ENCODE measurements around the gene NCSTN. TPM values are rescaled to one million over a fixed set of nuclear protein-coding genes. Genes with fewer than 3 reads are reported as not detected.

Gene NCSTN
- total RNA-seq = 100 to 1,000 TPM in 1 of 3 donors, 10 to 100 TPM in 2; 70.4 to 104 (median 95.8) TPM
- long read RNA-seq, donor 1, transcript NCSTN-201 (17 exons, 2,936 nt) = major isoform, 19 of 30 reads
- long read RNA-seq, donor 1, partial matches to known transcripts = 4 of 30 reads
- long read RNA-seq, donor 1, other reads (novel, unspliced or antisense) = 7 of 30 reads
- long read RNA-seq, donor 2, transcript NCSTN-201 (17 exons, 2,936 nt) = major isoform, 14 of 17 reads
- long read RNA-seq, donor 2, partial matches to known transcripts = 1 of 17 reads
- long read RNA-seq, donor 2, other reads (novel, unspliced or antisense) = 1 of 17 reads

DNA sequence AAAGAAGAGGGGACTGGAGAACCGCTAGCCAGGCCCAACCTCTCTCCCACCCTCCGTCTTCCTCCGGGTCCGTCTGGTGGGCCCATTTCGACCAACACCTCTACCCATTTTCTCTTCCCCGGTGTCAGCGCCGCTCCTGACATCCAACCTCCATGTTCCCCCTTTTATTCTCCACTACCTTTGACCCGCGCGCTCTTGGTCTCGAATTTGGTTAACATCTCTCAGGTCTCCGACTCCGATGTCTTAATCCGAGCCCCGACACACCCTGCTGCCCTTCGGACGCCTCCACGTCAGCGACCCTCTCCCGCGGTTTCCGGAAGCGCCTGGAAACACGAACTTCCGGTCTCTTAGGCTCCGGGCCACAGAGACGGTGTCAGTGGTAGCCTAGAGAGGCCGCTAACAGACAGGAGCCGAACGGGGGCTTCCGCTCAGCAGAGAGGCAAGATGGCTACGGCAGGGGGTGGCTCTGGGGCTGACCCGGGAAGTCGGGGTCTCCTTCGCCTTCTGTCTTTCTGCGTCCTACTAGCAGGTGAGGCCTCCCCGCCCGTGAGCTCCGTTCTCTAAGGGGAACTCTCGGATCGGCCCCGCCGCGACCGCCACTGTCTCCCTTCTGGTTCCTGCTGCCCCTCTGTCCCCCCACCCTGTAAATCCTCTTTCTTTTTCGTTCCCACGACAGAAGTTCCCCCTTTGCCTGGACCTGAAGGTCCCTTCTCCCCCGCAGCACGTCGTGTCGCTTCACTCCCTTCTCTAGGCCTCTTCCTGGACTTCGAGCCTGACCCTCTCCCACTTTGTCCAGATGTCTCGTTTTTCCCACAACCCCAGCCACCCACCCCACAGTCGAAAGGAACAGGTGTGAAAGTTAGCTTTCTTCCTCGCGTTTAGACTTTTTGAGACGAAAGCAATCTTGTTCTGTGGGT lies at the start of gene NCSTN, which contains the start of gene COPA:
Gene NCSTN, plus strand, starts transcription at position 431 of the 917 bp plus-strand sequence. Its CDS starts 14 bp downstream, at position 445.
Gene COPA, minus strand, starts transcription at position 298 of the 917 bp plus-strand sequence. Its CDS starts 80 bp downstream, at position 218.
- intact Hi-C loops (cut with DNase I, micrococcal nuclease) = no loop called here
- peaks cover 7% of the 10 kb centered on the region for H3K4me1 ChIP-seq (ENCODE audit: low read depth)
- ATAC-seq (peak; percentile 99), DNase-seq (peak; percentile 93 to 97 (median 95))
- TF ChIP-seq, protein P1, sequence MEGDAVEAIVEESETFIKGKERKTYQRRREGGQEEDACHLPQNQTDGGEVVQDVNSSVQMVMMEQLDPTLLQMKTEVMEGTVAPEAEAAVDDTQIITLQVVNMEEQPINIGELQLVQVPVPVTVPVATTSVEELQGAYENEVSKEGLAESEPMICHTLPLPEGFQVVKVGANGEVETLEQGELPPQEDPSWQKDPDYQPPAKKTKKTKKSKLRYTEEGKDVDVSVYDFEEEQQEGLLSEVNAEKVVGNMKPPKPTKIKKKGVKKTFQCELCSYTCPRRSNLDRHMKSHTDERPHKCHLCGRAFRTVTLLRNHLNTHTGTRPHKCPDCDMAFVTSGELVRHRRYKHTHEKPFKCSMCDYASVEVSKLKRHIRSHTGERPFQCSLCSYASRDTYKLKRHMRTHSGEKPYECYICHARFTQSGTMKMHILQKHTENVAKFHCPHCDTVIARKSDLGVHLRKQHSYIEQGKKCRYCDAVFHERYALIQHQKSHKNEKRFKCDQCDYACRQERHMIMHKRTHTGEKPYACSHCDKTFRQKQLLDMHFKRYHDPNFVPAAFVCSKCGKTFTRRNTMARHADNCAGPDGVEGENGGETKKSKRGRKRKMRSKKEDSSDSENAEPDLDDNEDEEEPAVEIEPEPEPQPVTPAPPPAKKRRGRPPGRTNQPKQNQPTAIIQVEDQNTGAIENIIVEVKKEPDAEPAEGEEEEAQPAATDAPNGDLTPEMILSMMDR (IDR thresholded peaks at IDR 0.05) = no peak
- no peaks in the 10 kb centered on the region for H3K9me3 ChIP-seq
- H3K4me3 ChIP-seq = peak within 1 kb of the TSS; percentile 85
- H3K36me3 ChIP-seq (ENCODE audit: low read depth) = peaks cover 7% of the 10 kb centered on the region

DNA sequence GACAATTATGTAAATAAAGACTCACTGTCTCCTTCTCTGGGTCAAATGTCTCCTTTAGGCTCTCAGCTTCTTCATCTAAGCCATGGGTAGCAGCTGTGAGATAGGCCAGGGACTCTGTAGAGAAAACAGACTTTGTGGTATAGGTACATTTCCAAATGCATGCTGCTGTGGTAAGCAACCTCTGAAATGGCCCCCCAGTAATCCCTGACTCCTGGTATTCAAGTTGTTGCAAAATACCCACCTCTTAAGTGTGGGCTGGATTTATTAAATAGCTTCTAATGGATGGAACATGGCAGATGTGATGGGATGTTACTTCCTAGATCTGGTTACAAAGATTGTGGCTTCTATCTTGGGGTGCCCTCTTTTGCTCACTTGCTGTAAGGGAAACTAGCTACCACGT lies 47.1 kb upstream of the NCSTN start:
- peaks cover 59% of the 10 kb centered on the region for H3K36me3 ChIP-seq (ENCODE audit: low read depth)
- TF ChIP-seq, protein P1 (IDR thresholded peaks at IDR 0.05) = no peak
- intact Hi-C loops (cut with DNase I, micrococcal nuclease) = no loop called here
- ATAC-seq (no peak), DNase-seq (no peak)
- H3K4me1 ChIP-seq (ENCODE audit: low read depth) = no peaks in the 10 kb centered on the region
- no peaks in the 10 kb centered on the region for H3K9me3 ChIP-seq
- H3K4me3 ChIP-seq = no peak overlapping the region

DNA sequence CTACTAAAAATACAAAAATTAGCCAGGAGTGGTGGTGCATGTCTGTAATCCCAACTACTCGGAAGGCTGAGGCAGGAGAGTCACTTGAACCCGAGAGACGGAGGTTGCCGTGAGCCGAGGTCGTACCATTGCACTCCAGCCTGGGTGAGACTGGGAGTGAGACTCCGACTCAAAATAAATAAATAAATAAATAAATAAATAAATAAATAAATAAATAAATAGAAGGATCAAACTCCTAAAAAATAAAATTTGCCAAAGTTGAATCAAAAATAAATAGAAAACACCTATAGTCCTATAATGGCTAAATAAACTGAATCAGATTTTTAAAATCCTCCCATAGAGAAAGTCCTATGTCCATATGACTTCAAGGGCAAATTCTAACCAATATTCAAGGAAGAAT lies 43.0 kb upstream of the NCSTN start:
- intact Hi-C loops (cut with DNase I, micrococcal nuclease) = no loop called here
- no peaks in the 10 kb centered on the region for H3K9me3 ChIP-seq
- no peaks in the 10 kb centered on the region for H3K4me1 ChIP-seq (ENCODE audit: low read depth)
- ATAC-seq (no peak), DNase-seq (no peak)
- no peak overlapping the region for H3K4me3 ChIP-seq
- TF ChIP-seq, protein P1 (IDR thresholded peaks at IDR 0.05) = no peak
- peaks cover 32% of the 10 kb centered on the region for H3K36me3 ChIP-seq (ENCODE audit: low read depth)

DNA sequence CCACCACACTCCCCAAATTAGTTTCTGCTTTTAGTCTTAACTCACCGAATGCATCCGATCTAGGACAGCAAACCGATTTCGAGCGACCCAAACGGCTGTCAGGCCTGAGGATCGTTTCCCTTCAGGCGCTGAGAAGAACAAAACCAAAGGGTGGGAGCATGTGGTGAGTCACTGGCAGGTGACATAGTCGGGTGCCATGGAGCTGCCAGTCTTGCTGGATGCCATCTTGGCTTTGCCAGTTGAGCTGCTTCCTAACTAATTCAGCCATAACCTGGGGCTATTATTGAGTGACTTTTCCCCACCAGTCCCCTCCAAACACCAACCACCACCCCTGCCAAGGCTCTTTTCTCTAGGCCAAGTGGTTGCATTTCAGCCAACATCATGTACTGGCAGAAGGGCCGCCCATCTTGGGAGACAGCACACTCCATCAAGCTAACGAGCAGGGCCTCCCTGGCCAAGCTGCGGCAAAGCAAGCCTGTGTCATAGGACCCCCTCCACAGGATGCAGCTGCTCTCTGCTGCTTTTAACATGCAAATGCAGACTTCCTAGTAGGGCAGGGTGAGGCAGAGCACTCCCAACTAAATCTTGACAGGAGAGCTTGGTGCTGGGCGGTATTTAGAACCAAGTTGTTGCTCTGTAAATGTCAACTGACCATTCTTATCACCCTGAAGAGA lies 35.9 kb upstream of the NCSTN start:
- Histone ChIP-seq H3K9me3 (no peaks in the 10 kb centered on the region), H3K4me1 (ENCODE audit: low read depth) (no peaks in the 10 kb centered on the region), H3K36me3 (ENCODE audit: low read depth) (peaks cover 30% of the 10 kb centered on the region), H3K4me3 (no peak overlapping the region)
- TF ChIP-seq, protein P1 (IDR thresholded peaks at IDR 0.05) = no peak
- DNase-seq (no peak), ATAC-seq (peak; percentile 37)
- intact Hi-C loops (cut with DNase I, micrococcal nuclease) = no loop called here

DNA sequence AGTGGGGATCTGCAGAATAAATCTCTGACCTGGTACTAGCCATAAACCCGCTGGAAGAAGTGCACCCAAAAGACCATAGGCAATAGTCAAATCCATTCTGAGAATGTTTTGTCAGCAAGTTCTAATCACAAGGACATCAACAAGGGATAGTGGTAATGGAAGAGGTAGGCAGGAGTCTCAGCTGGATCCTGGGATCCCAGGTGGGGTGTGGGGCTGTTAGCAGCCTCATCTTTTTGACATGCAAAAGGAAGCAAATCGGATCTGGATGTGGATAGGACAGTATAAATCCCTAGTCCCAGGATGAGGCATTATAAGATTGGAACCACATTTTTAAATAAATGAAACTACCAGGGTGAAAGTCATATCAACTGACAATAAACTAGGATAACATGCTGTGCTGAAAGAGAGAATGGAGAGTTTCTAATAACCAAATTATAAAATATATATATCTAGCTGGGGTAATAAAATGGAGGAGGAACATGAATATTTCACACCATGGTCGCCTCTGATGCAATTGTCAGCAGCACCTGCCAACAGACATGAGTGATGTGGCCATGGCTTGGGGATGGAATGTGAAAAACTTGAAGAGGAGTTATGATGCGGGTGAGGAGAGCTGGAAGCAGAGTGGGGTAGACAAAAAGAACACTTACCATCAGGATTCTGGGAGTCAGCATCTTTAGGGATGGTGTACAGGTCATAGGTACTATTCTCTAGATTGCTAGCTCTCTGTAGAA lies 34.6 kb upstream of the NCSTN start:
- TF ChIP-seq, protein P1 (IDR thresholded peaks at IDR 0.05) = no peak

More for the DNA sequence above, 34.6 kb upstream of the NCSTN start:
- intact Hi-C loops (cut with DNase I, micrococcal nuclease) = no loop called here
- DNase-seq (no peak), ATAC-seq (no peak)
- no peaks in the 10 kb centered on the region for H3K4me1 ChIP-seq (ENCODE audit: low read depth)
- H3K4me3 ChIP-seq = no peak overlapping the region
- no peaks in the 10 kb centered on the region for H3K9me3 ChIP-seq
- H3K36me3 ChIP-seq (ENCODE audit: low read depth) = peaks cover 34% of the 10 kb centered on the region
